DOHH2 (cell line): Measurements from ENCODE around the gene UACA.

Experiments used
- H3F3A ChIP-seq: fragments of 200-600 bp; sonication (generic), shearing (Covaris generic); 2 replicates; pipeline ENCODE4 v1.6.0; 2016; ENCODE audit warnings: antibody characterized with exemption, mild to moderate bottlenecking; ENCODE audit not compliant: control insufficient read depth, insufficient read depth
- H3K27ac ChIP-seq: fragments of 200-600 bp; sonication (generic); 2 replicates; pipeline ENCODE4 v1.5.1; 2014; ENCODE audit warnings: low read depth, mild to moderate bottlenecking, low read length, moderate library complexity
- H3K27me3 ChIP-seq: fragments of 200-600 bp; sonication (generic); 2 replicates; pipeline ENCODE4 v1.6.1; 2014; ENCODE audit warnings: mild to moderate bottlenecking, low read length, mixed read lengths; ENCODE audit not compliant: control insufficient read depth
- H3K36me3 ChIP-seq: fragments of 200-600 bp; sonication (generic); 2 replicates; pipeline ENCODE4 v1.6.1; 2014; ENCODE audit warnings: mild to moderate bottlenecking, low read length, moderate library complexity, mixed read lengths; ENCODE audit not compliant: control insufficient read depth
- H3K4me1 ChIP-seq: fragments of 200-600 bp; sonication (generic); 2 replicates; pipeline ENCODE4 v1.6.1; 2014; ENCODE audit warnings: mild to moderate bottlenecking, low read length, mixed read lengths; ENCODE audit not compliant: control insufficient read depth
- H3K4me2 ChIP-seq: fragments of 200-600 bp; sonication (generic); 2 replicates; pipeline ENCODE4 v1.6.0; 2014; ENCODE audit warnings: mild to moderate bottlenecking, low read length, moderate library complexity
- H3K4me3 ChIP-seq: fragments of 200-600 bp; sonication (generic); 2 replicates; pipeline ENCODE4 v1.5.1; 2014; ENCODE audit warnings: mild to moderate bottlenecking, low read length, mixed read lengths
- H3K79me2 ChIP-seq: fragments of 200-600 bp; sonication (generic); 2 replicates; pipeline ENCODE4 v1.6.1; 2014; ENCODE audit warnings: mild to moderate bottlenecking, low read length, mixed read lengths; ENCODE audit not compliant: control insufficient read depth
- H3K9me2 ChIP-seq: fragments of 200-600 bp; sonication (generic); replicated peaks from 2 replicates; pipeline ENCODE4 v1.6.1; 2014; ENCODE audit warnings: mild to moderate bottlenecking, low read length, mixed read lengths; ENCODE audit not compliant: control insufficient read depth
- H3K9me3 ChIP-seq: fragments of 200-600 bp; sonication (generic); 2 replicates; pipeline ENCODE4 v1.6.1; 2014; ENCODE audit warnings: antibody characterized with exemption, low read length, mixed read lengths; ENCODE audit not compliant: control insufficient read depth, insufficient read depth
- H4K20me1 ChIP-seq: fragments of 200-600 bp; sonication (generic); 2 replicates; pipeline ENCODE4 v1.6.0; 2014; ENCODE audit warnings: low read depth, mild to moderate bottlenecking, antibody characterized with exemption, low read length, moderate library complexity; ENCODE audit not compliant: control insufficient read depth, insufficient read depth
- CTCF ChIP-seq: fragments of 200-600 bp; sonication (generic); IDR thresholded peaks from one replicate; pipeline ENCODE4 v1.5.1; 2014; ENCODE audit warnings: antibody characterized with exemption, mild to moderate bottlenecking, low read depth, low read length; ENCODE audit not compliant: poor library complexity, severe bottlenecking
- EZH2phosphoT487 ChIP-seq: fragments of 200-600 bp; sonication (generic); IDR thresholded peaks from 2 replicates; pipeline ENCODE4 v1.6.1; 2017; ENCODE audit warnings: borderline replicate concordance, mild to moderate bottlenecking, antibody characterized with exemption, low read length, moderate library complexity, mixed read lengths

Gene UACA

DNA sequence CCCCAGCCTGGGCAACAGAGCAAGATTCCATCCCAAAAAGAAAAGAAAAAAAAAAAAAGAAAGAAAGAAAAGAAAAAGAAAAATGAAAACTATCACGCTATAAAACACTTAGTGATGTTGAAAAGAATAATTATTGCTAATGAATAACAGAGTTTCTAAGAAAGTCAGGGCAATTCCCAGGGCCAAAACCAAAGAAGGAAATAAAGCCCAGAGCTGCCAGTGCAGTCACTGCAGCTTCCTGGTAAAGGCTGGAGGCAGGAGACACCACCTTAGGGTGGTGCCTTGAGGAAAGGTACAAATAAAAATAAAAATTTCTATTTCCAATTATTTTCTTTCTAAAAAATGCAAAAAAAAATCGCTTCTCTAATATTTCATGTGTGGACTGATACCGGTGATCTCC lies 19.7 kb upstream of the UACA start:
- no peaks in the 10 kb centered on the region for H3K4me1 ChIP-seq
- H3K9me2 ChIP-seq: no peaks in the 10 kb centered on the region
- H4K20me1 ChIP-seq: no peaks in the 10 kb centered on the region
- no peaks in the 10 kb centered on the region for H3F3A ChIP-seq
- H3K36me3 ChIP-seq: no peaks in the 10 kb centered on the region
- TF ChIP-seq CTCF: no peak
- no peak for TF ChIP-seq EZH2phosphoT487
- H3K27ac ChIP-seq: no peak overlapping the region
- no peak overlapping the region for H3K4me3 ChIP-seq
- H3K4me2 ChIP-seq: no peak overlapping the region
- no peaks in the 10 kb centered on the region for H3K9me3 ChIP-seq
- H3K27me3 ChIP-seq: no peaks in the 10 kb centered on the region
- no peaks in the 10 kb centered on the region for H3K79me2 ChIP-seq

GRCh38 chr15:70781236-70781635 lies 17.9 kb upstream of the UACA start:
- TF ChIP-seq EZH2phosphoT487: no peak
- TF ChIP-seq CTCF: no peak
- H3K9me3 ChIP-seq: no peaks in the 10 kb centered on the region
- H3K27ac ChIP-seq: no peak overlapping the region
- no peaks in the 10 kb centered on the region for H3K4me1 ChIP-seq
- H3K79me2 ChIP-seq: no peaks in the 10 kb centered on the region
- peaks cover 2% of the 10 kb centered on the region; the same call in 1 of the 2 replicates for H3K27me3 ChIP-seq
- no peaks in the 10 kb centered on the region for H3K9me2 ChIP-seq
- H3K4me2 ChIP-seq: no peak overlapping the region
- no peaks in the 10 kb centered on the region for H4K20me1 ChIP-seq
- H3K4me3 ChIP-seq: no peak overlapping the region
- H3F3A ChIP-seq: no peaks in the 10 kb centered on the region
- no peaks in the 10 kb centered on the region for H3K36me3 ChIP-seq

- H3K79me2 ChIP-seq: no peaks in the 10 kb centered on the region
- no peak overlapping the region for H3K27ac ChIP-seq
- H3K4me3 ChIP-seq: no peak overlapping the region
- H3K36me3 ChIP-seq: no peaks in the 10 kb centered on the region
- no peaks in the 10 kb centered on the region for H3K4me1 ChIP-seq
- TF ChIP-seq EZH2phosphoT487: no peak
- TF ChIP-seq CTCF: no peak
- H4K20me1 ChIP-seq: no peaks in the 10 kb centered on the region
- no peaks in the 10 kb centered on the region for H3K9me2 ChIP-seq
- no peaks in the 10 kb centered on the region for H3F3A ChIP-seq
- H3K9me3 ChIP-seq: no peaks in the 10 kb centered on the region
- no peak overlapping the region for H3K4me2 ChIP-seq
- peaks cover 2% of the 10 kb centered on the region; the same call in 1 of the 2 replicates for H3K27me3 ChIP-seq
Measured at GRCh38 chr15:70778258-70779076, 15.1 kb upstream of the UACA start.
